EL (cell line): ENCODE measurements around the gene DOP1A.

Experiments used
- DNase-seq: peaks from one replicate; pipeline ENCODE4 v3.0.0-alpha.2; 2016

Gene DOP1A, protein sequence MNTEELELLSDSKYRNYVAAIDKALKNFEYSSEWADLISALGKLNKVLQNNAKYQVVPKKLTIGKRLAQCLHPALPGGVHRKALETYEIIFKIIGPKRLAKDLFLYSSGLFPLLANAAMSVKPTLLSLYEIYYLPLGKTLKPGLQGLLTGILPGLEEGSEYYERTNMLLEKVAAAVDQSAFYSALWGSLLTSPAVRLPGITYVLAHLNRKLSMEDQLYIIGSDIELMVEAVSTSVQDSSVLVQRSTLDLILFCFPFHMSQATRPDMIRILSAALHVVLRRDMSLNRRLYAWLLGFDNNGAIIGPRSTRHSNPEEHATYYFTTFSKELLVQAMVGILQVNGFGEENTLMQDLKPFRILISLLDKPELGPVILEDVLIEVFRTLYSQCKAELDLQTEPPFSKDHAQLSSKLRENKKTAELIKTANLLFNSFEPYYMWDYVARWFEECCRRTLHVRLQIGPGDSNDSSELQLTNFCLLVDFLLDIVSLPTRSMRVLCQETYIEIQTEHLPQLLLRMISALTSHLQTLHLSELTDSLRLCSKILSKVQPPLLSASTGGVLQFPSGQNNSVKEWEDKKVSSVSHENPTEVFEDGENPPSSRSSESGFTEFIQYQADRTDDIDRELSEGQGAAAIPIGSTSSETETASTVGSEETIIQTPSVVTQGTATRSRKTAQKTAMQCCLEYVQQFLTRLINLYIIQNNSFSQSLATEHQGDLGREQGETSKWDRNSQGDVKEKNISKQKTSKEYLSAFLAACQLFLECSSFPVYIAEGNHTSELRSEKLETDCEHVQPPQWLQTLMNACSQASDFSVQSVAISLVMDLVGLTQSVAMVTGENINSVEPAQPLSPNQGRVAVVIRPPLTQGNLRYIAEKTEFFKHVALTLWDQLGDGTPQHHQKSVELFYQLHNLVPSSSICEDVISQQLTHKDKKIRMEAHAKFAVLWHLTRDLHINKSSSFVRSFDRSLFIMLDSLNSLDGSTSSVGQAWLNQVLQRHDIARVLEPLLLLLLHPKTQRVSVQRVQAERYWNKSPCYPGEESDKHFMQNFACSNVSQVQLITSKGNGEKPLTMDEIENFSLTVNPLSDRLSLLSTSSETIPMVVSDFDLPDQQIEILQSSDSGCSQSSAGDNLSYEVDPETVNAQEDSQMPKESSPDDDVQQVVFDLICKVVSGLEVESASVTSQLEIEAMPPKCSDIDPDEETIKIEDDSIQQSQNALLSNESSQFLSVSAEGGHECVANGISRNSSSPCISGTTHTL (N-terminal part only)

DNA sequence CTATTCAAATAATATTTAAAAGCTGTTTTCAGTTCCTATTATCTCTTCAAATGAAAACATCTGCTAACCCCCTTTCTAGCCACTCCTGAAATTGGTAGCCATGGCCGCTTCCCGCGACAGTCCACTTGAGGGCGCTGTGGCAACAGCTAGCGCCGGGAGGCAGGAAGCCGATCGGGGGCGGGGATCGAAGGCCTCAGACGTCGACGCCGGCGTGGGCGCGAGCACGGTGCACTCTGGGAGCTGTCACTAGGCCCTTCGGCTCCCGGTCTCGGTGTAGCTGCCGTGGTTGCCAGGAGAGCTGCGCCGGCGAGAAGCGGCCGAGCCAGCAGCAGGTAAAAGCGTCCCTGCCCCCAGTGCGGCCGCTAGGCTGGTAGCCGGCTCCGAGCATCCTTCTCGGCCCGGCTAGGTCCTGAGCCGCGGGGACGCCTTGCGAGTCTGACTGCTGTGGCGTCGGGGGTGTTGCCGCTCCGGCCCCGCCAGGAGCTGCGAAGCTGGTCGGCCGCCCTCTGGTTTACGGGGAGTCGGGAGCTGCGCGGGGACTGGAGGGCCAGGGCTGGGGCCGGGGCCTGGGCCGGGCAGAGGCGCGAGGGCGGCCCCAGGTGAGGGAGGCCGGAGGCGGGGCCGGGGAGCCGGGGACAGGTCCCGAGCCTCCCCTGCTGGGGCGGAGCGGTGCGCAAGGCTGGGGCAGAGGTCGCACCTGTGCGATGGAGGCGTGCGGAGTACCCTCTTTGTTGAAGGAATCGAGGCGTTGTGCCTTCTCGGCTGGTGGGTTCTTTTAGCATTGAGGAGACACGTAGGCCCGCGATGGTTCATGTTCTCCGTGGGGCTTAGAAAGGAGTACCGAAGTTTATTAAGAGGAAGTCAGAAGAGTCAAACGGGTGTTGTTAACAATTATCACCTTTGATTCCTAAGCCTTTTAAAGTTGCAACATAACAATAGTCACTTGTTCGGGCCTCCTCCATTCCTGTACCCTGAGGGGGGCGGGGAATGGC, at the start of gene DOP1A:
Gene DOP1A, plus strand, starts transcription at position 224 of the 992 bp plus-strand sequence. CDS start 29,307 bp downstream, outside the sequence.
- DNase-seq, result peak; percentile 93

DNA sequence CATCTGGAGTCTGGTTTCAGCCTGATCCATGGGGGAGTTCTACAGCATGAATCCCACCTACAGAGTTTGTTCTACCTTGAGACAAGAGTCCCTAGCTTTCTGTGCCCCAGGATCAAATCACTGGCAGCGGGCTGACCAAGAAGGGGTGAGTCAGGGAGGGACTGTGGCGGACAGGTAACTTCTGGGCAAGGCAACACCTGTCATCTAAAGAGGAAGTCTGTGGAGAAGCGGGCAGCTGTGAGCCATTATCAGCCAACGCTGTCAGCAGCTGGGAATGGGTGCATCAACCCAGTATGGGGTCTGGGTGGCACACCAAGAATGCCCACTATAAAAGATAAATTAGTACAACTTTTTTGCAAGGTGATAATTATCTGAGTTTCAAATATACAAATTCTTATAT, 47.7 kb upstream of the DOP1A start:
- DNase-seq, result no peak

DNA sequence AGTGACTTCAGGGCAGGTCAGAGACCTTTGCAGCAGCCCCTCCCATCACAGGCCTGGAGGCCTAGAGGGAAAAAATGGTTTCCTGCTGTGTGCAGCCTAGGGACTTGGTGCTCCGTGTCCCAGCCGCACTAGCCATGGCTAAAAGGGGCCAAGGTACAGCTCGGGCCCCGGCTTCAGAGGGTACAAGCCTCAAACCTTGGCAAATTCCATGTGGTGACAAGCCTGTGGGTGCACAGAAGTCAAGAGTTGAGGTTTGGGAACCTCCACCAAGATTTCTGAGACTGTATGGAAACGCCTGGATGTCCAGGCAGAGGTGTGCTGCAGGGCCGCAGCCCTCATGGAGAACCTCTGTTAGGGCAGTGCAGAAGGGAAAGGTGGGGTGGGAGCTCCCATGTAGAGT, 35.8 kb upstream of the DOP1A start:
- no peak for DNase-seq

DNA sequence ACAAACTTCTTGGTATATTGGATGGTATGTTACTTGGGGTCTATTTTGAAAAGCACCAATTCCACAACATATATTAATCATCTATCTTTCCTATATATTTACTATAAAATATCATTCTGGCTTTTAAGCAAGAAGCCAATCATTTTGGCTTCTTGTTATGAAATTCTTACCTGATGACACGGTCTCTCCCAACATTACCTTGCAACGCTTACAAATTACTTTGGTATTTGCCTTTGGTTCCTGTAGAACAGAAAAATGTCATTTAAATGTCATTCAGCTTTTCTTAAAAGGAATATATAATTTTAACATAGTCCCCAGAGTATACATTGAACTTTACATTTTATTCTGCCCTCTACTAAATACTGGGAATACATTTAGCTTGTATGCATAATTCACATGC, 29.2 kb upstream of the DOP1A start:
- peak; percentile 4 for DNase-seq

DNA sequence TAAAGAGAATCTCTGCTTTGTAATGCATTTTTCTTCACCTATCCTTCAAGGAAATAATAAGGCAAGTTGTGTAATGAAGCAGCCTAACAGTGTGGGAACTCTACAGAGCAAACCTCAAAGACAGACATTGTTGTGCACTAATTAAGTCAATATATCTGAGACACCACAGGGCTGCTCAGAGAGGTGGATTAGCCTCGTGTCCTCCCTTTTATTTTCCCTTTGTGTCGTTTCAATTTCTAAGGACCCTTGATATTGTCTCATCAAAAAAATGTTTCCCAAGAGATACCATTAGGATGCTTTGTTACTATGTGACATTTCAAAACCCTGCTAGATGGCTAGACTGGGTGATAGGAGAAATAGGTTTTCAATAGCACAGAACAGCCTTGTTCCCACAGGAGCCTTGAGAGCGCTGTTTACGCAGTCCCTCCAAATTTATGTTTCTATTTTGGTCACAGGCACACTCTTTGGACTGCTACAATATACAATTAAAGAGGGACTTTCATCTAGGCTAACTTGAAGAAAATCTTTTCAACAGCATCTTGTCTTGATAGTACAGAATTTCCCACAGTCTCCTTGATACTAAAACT, 24.9 kb upstream of the DOP1A start:
- no peak for DNase-seq

DNA sequence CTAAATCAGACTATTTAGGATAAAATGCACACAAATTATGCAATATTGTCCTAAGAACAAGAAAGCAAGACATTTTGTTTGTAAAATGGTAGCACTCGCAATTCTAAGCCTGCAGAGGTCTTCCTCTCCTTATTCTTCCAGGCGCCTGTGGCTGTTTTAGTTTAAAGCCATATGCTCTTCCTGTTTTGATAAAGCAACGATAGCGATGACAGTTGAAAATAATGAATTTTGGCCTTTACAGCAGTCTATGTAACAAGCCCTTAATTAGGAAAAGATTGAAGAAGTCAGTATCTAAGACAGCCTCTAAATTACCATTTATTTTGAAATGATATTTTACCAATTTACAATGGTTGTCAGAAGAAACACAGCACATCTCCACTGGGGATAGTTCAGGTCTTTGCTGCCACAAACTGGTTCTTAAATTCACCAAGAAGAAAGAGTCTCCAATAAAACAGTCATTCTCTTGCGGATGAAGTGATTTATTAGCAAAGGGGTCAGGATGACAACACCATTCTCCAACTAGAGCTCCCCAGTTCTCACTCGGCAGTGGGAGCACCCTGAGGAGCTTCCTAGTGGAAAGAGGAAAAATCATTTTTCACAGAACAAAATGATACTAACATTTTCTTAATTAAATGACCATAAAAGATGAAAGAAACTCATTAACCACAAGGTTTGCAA, 23.2 kb upstream of the DOP1A start:
- no peak for DNase-seq

DNA sequence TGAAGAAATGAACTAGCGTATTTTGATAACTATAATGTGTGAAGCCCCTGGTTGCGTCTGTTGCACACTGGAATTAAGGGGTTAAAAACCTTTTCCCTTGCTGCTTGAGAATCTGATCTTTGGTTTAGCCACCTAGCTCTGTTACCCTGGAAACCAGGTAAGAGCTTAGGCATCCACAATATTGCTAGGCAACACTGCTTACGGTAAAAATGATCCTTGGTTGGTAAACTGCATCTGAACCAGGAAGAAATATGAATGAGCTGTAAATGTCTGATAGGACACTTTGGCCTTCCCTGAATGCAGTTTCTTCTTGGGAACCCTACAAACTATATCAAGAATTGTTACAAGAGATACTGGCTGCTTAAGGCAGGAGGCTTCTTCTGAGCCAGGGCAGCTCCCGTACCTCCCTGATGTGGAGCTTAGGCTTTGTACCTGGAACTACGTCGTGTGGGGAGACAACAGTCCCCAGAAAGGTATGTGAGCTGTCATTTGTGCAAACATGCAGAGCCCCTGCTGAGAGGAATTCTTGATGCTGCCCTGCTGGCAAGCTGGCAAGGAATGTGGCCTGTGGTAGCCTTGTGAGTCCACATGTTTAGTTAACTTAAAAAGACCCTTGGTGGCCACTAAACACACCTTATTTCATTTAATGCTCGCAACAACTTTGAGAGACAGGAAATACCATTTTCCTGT, 20.3 kb upstream of the DOP1A start:
- no peak for DNase-seq

DNA sequence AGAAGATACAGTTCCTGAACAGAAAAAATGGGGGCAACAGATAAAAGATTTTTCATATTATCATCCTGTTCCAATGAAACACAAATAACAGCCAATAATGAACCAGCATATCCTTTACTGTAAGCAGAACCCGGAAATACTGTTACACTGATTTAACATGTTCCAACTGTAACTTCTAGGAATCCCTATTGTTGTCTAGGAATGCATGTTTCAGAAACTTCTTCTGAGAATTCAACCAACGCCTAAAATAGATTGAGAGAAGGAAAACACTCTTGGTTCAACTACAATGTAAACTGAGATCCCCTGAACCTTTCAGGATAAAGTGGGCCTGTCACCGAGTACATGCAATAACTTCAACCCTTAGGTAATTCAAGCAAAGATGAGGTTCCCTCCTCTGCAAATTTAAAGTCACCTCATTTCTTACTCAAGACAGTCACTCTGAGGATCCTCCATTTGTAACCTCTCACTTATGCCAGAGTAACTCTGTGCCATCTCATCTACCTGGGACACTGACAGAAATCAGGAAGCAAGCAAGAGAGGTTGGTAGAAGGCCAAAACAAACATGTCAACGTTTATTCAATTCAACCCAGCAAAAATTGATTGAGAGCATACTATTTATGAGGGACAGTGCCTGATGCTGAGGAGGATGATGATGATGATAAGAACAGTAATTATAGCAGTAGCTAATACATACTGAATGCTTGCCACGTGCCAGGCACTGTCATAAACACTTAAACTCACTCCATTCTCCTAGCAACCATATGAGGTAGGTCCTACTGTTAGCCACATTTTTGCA, 15.9 kb upstream of the DOP1A start:
- DNase-seq, result no peak

DNA sequence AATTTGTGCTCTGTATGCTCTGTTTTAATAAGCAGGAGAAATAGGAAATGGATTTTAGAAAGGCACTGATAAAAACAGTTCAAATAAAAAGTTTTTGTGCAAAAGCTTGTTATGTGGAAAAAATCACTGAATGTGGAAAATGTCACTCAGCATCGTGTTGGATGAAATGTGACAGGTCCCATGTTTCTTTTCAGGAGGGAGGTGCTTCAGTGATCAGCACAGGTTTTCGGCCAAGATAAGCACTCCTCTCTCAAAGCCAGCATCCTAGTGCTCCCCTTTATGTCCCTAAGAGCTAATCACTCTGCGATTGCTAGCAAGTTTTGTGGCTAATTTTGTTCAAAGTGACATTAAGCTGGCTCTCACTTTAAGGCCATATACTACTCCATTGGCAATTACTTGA, 13.8 kb upstream of the DOP1A start:
- DNase-seq, result no peak

DNA sequence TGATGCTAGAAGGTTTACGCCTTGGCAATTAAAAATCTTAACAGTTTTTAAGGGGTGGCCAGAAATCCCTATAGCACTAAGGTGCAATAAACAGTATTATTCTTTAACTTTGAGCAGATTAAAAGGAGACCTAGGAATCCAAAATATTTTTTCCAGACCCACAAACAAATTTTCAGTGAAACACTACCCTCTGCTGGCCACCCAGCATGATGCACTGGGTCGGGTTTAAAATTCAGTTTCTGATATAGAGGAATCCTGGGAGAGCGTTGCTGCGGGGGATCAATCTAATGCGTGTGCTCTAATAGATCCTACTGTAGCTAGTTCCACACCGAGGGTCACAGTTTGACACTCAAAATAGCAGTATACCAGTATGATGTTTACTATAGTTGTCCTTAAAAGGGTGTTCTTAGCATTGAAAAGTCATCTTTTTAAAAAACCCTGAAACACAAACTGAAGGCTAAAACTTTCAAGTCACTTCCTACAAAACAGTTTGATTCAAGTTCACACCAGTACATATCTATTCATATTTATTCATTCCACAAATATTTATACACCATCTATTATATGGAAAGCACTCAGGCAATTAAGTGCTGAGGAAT, 12.0 kb upstream of the DOP1A start:
- DNase-seq, result peak; percentile 68

DNA sequence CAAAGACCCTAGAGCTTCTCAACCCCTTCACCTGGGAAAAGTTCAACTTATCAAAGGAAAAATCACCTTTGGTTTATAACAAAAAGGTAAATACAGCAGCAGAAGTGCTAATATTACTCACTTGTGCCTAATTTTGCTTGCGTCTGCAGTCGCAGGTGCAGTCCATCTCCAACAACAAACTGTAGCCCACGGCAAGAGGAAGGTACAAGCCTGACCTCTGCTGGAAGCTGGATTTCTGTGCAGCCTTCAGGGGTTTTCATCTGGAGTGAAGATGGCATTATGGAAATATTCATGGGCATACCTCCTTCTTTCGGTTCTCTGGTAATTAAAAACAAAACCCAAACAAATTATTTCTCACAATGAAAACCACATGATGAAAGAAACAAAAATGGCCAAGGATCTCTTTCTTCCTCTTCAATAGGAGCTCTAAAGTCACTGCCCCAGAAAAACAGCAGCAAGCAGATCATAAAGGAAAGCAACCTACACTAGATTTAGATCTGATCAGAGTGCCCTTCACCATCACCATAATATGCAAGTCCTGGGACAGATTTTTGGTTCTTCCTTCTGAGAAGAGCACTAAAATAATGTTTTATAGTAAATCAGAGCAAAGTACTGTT, 9.7 kb upstream of the DOP1A start:
- peak; percentile 62 for DNase-seq

DNA sequence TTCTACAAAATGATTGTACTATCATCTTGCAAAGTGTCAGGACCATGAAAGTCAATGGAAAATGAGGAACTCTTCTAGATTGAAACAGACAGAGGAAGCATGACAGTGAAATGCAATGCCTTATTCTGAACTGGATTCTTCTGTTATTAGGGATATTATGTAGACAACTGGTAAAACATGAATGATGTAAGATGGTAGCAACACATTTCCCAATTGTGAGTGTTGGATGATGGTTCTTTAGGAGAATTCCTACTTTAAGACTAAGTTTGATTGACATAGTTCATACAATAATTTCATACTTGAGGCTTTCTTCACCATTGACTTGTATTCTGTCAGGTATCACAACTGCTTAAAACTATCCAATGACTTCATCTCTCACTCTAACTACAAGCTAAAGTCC, 6.3 kb upstream of the DOP1A start:
- no peak for DNase-seq

DNA sequence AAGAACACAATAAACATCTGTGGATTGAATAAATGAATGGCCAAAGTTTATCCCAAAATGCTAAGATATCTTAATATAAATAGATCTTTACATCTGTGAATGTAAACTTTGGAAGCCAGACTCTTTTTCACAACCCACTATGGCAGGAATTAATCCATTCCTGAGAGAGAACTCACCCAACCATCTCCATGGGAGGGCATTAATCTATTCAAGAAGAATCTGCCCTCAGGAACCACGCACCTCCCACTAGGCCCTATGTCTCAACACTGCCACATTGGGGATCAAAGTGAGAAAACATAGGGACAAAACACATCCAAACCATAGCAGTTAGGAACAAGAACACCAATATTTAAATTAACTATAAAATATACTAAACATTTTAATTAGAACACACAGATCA, 5.2 kb upstream of the DOP1A start:
- DNase-seq, result peak; percentile 79

DNA sequence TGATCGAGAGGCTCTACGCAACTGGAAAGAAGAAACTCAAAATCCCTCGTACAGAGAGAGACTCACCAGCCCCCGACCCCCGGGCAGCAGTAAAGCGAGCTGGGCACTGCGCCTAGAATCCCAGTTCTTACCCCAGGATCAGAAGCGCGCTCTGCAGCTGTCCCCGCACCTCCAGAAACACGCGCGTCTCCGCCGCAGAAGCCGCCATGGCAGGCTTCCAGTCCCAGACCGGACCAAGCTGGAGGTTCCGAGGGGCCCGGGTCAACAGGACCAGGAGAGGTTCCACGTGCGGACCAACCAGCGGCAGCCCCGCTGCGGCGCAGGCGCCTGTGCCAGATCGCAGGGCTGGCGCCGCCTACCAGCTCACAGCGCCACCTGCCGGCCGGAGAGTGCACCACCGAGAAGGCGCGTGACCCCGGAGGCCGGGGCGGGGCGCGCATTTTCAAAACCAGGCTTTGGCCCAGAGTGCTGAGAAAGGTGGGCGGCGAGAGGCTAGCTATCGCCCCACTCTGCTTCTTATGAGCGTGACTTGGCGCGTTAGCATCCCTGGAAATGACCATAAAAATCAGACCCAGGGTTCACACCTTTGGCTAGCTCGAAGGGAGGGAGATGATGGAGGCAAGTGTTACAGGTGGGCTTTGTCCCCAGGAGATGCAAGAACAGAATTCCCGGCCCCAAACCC, 1.8 kb upstream of the DOP1A start, which contains the start of gene UBE3D:
Gene UBE3D, minus strand, starts transcription at position 331 of the 682 bp plus-strand sequence. Its CDS starts 123 bp downstream, at position 208.
- DNase-seq, result peak; percentile 82

DNA sequence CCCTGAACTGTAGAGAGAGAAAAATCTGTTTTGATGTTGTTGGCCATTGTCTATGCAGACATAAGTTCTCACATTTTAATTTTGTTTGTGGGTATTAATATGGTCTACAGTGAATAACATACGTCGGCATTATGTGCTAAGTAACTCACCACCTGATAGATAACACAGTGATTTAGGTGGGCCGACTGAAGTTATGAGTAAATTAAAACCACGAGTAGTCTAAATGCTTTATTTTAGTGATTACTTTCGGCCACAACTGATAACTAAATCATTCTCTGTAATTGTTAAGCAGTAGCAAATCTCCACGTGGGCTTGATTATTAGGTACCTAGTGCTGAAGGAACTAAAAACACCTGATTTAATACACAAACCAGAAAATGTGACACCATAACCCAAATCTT, 1.1 kb downstream of the DOP1A start:
- no peak for DNase-seq

DNA sequence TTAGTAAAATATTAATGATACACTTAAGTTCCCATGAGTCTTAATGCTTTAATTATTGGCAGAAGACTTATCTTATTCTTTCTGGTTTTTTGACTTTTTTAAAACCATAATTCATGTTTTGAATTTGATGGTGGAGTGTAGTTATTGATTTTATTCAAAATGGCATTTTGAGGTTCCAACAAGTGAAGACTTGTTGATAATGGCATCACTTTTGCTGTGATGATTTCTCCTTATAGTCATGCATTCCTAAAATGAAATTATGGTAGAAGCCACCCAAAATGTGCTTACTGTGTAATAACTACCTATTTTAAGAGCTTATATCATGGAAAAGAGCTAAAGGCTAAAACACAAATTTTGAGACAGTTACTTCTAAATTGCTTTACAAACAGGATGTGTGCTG, 2.2 kb downstream of the DOP1A start:
- DNase-seq, result no peak

DNA sequence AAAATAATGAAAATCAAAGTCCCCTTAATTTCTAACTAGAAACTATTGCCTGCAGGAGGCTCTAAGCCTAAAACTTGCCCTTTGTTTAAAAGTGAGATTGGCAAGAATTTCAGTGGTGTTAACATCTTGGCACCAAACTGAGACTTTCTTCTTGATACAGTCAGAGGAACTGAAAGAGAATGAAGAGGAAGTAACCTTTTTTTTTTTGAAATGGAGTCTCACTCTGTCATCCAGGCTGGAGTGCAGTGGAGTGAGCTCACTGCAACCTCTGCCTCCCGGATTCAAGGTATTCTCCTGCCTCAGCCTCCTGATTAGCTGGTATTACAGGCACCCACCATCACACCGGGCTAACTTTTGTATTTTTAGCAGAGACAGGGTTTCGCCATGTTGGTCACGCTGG, 3.6 kb downstream of the DOP1A start:
- no peak for DNase-seq

DNA sequence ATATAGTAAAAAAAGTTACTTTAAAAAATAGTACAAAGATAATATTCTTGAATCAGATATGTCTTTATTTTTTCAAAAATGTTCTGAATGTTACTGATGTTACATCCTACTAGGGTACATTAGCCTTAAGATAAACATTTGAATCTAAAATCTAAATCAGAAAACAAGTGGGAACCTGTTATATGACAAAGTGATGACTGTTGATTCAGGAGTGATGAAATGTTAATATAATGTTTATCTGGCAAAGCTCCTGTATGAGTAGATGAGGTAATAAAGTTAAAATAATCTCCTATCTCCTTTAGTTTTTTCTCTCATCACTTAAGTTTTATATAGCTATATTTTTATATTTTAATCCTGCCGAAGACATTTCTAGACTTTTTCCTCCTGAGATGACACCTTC, 4.2 kb downstream of the DOP1A start:
- DNase-seq, result no peak
